OCI-LY7 (cell line): ENCODE results near the gene P2RY4. TPM values are rescaled to one million over a fixed set of nuclear protein-coding genes. Genes with fewer than 3 reads are reported as not detected.
"Not testable (repeated sequence)": the region's sequence is repeated elsewhere in the genome, so short reads cannot be mapped to it uniquely, and the experiment has no call there.

Source experiments
- BruUV-seq: library from RNA; stranded (reverse); fragments of 400-500 nt; replicated peaks from 2 replicates; lab custom pipeline; 2021; lab: Mats Ljungman, UMichigan
- CTCF ChIA-PET: fragments of 300-600 bp; sonication (Branson Sonifier 250); formaldehyde crosslinking; loops from one replicate; lab custom pipeline; 2022; ENCODE audit warnings: antibody characterized with exemption; ENCODE audit not compliant: unreplicated experiment; lab: Charles Lee
- POLR2A ChIA-PET: fragments of 300-600 bp; sonication (Branson Sonifier 250); formaldehyde crosslinking; loops from one replicate; lab custom pipeline; 2022; ENCODE audit warnings: antibody characterized with exemption; lab: Charles Lee
- DNase-seq: peaks from one replicate; pipeline ENCODE4 v3.0.0-alpha.2; 2015; ENCODE audit warnings: low spot score
- H2AFZ ChIP-seq: fragments of 200-600 bp; sonication (generic), shearing (Covaris generic); 2 replicates; pipeline ENCODE4 v1.6.1; 2014; ENCODE audit warnings: mild to moderate bottlenecking, antibody characterized with exemption, low read length, moderate library complexity
- H3K27ac ChIP-seq: fragments of 200-600 bp; sonication (generic); 2 replicates; pipeline ENCODE4 v1.5.1; 2014; ENCODE audit warnings: mixed run types, low read depth, mild to moderate bottlenecking, moderate library complexity, low read length, inconsistent platforms; ENCODE audit not compliant: poor library complexity, severe bottlenecking
- H3K36me3 ChIP-seq: fragments of 200-600 bp; sonication (generic); 2 replicates; pipeline ENCODE4 v1.6.1; 2014; ENCODE audit warnings: mild to moderate bottlenecking, antibody characterized with exemption, low read length, moderate library complexity, mixed read lengths; ENCODE audit not compliant: insufficient read depth
- H3K4me1 ChIP-seq: fragments of 200-600 bp; sonication (generic); 2 replicates; pipeline ENCODE4 v1.5.1; 2014; ENCODE audit warnings: mild to moderate bottlenecking, low read length; ENCODE audit not compliant: insufficient read depth, poor library complexity, severe bottlenecking
- H3K4me2 ChIP-seq: fragments of 200-600 bp; sonication (generic); 2 replicates; pipeline ENCODE4 v1.6.1; 2014; ENCODE audit warnings: mild to moderate bottlenecking, low read length
- H3K4me3 ChIP-seq: fragments of 200-600 bp; sonication (generic); 2 replicates; pipeline ENCODE4 v1.5.1; 2014; ENCODE audit warnings: mild to moderate bottlenecking, low read depth, low read length; ENCODE audit not compliant: poor library complexity, severe bottlenecking
- H3K79me2 ChIP-seq: fragments of 200-600 bp; sonication (generic); 2 replicates; pipeline ENCODE4 v1.6.1; 2016; ENCODE audit warnings: low read depth, mild to moderate bottlenecking, low read length, moderate library complexity, mixed read lengths; ENCODE audit not compliant: insufficient read depth
- H3K9me2 ChIP-seq: fragments of 200-600 bp; sonication (generic); 2 replicates; pipeline ENCODE4 v1.6.1; 2016; ENCODE audit warnings: mild to moderate bottlenecking, low read length, mixed read lengths; ENCODE audit not compliant: insufficient read depth
- H3K9me3 ChIP-seq: fragments of 200-600 bp; sonication (generic); 2 replicates; pipeline ENCODE4 v1.6.1; 2014; ENCODE audit warnings: mild to moderate bottlenecking, mixed run types, low read length, mixed read lengths
- H4K20me1 ChIP-seq: fragments of 200-600 bp; sonication (generic); 2 replicates; pipeline ENCODE4 v1.6.1; 2014; ENCODE audit warnings: mild to moderate bottlenecking, antibody characterized with exemption, low read length, moderate library complexity, mixed read lengths; ENCODE audit not compliant: insufficient read depth
- EZH2phosphoT487 ChIP-seq: fragments of 200-600 bp; sonication (generic); IDR thresholded peaks from 2 replicates; pipeline ENCODE4 v1.6.1; 2018; ENCODE audit warnings: low read depth, borderline replicate concordance, mild to moderate bottlenecking, mixed run types, antibody characterized with exemption, low read length, moderate library complexity, mixed read lengths
- intact Hi-C: fragments of 100-400 bp; cut with micrococcal nuclease; formaldehyde crosslinking; loops from one replicate; pipeline ENCODE4 v1.10.0; 2022; ENCODE audit not compliant: unreplicated experiment
- total RNA-seq, 2 experiments: library from RNA; depleted of rRNA in 1 of 2; stranded (reverse); fragments of >200 nt in 1 of 2; shearing (Covaris generic) in 1 of 2; gene quantifications; 2 replicates each; pipeline ENCODE4 v1.2.3, GENCODE V29; 2014 to 2022
- TF ChIP-seq, protein P1 (sequence below): fragments of 200-600 bp; sonication (generic); conservative IDR thresholded peaks from 2 replicates; pipeline ENCODE4 v1.5.1; 2014; ENCODE audit warnings: mild to moderate bottlenecking, antibody characterized with exemption, low read length, moderate library complexity, mixed read lengths

The P2RY4 gene
- total RNA-seq, 2 experiments from 2014 or later, result 0.16 to 0.21 TPM

DNA sequence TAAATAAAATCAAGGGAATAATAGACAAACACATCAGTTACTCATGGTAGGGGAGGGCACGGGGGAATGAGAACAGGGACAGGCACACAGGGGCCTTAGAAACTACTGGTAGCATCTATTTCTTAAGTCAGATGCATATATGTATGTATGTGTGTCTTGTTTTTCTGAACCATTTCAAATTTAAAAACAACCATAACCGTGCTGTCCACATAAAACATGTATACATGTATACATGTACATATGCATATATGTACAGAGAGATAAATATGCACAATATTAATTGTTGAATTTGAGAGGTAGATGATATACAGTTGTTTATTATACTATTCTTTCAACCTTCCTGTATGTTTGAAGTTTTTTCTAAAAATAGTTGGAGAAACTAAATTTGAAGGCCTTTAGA is 33.3 kb downstream of the P2RY4 start:
- Histone ChIP-seq H2AFZ (no peak overlapping the region), H4K20me1 (no peaks in the 10 kb centered on the region), H3K9me3 (no peaks in the 10 kb centered on the region), H3K4me3 (no peak overlapping the region), H3K79me2 (no peaks in the 10 kb centered on the region), H3K27ac (no peak overlapping the region), H3K4me1 (no peaks in the 10 kb centered on the region), H3K9me2 (no peaks in the 10 kb centered on the region), H3K4me2 (no peak overlapping the region), H3K36me3 (no peaks in the 10 kb centered on the region)
- no TSS peak for BruUV-seq
- no peak for DNase-seq
- TF ChIP-seq, protein P1, sequence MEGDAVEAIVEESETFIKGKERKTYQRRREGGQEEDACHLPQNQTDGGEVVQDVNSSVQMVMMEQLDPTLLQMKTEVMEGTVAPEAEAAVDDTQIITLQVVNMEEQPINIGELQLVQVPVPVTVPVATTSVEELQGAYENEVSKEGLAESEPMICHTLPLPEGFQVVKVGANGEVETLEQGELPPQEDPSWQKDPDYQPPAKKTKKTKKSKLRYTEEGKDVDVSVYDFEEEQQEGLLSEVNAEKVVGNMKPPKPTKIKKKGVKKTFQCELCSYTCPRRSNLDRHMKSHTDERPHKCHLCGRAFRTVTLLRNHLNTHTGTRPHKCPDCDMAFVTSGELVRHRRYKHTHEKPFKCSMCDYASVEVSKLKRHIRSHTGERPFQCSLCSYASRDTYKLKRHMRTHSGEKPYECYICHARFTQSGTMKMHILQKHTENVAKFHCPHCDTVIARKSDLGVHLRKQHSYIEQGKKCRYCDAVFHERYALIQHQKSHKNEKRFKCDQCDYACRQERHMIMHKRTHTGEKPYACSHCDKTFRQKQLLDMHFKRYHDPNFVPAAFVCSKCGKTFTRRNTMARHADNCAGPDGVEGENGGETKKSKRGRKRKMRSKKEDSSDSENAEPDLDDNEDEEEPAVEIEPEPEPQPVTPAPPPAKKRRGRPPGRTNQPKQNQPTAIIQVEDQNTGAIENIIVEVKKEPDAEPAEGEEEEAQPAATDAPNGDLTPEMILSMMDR, result no peak
- no peak for TF ChIP-seq EZH2phosphoT487
- intact Hi-C loops, result no loop called here
- POLR2A ChIA-PET, result interaction anchor here (0.6 kb wide), 1 partner anchor 637 kb away, joined by 4 read pairs; no protein-coding TSS in a partner anchor
- CTCF ChIA-PET, result no interaction called here

DNA sequence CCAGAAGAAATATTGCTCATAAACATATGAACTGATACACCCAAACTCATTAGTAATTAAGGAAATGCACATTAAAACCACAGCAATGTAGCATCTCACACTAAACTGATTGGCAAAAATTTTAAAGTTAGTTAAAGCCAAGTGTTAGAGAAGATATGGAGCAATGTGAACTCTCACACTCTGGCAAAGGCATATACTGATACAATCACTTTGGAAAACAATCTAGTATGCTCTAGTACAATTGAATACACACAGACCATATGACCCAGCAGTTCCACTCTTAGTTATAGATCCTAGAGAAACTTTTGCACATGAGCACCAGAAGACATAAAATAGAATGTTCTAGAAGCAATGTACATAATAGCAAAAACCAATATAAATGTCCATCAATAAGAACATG is 34.0 kb downstream of the P2RY4 start:
- no peaks in the 10 kb centered on the region for H3K9me2 ChIP-seq
- H3K4me1 ChIP-seq, result no peaks in the 10 kb centered on the region
- H3K36me3 ChIP-seq, result no peaks in the 10 kb centered on the region
- TF ChIP-seq, protein P1, result no peak
- no peak for TF ChIP-seq EZH2phosphoT487
- no peaks in the 10 kb centered on the region for H4K20me1 ChIP-seq
- H3K27ac ChIP-seq, result no peak overlapping the region
- no peaks in the 10 kb centered on the region for H3K9me3 ChIP-seq
- no peak overlapping the region for H2AFZ ChIP-seq
- no peaks in the 10 kb centered on the region for H3K79me2 ChIP-seq
- no peak overlapping the region for H3K4me2 ChIP-seq
- no peak overlapping the region for H3K4me3 ChIP-seq
- DNase-seq, result no peak
- intact Hi-C loops, result no loop called here
- BruUV-seq, result no TSS peak
- POLR2A ChIA-PET, result no interaction called here
- CTCF ChIA-PET, result no interaction called here

DNA sequence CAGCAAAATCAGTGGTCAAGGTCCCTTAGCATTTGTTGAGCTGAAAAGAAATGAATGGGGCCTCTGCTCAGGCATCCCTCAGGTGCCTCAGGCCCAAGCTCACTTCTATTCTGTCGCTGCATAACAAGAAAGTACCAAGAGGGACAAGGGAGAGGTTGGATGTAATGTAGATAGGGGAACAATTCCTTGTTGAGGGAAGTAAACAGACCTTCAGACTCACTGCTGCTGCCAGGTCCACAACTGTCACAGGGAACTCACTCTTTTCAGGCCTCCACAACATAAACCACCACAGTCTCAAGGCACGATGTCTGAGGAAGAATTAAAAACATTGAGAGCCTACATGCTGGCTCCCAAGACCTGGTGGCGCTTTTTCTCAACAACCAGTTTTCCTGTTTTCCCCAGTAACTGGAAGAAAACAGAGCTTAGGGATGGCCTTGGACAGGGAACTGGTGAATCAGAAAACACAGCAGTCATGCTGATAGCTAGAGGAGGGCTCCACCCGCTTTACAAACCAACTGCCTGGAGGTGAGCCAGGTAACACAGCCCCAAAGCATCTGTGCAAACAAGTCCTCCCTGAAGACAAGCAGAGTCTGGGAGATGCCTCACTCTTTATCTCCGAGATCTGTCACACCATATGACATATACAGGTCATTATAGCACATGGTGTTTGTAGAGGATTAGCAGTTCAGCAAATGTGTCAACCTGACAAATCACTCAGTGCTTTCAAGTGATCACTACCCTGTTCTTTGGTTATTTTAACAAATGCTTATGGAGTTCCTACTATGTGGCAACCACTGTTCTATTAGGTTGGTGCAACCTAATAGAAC is 39.9 kb downstream of the P2RY4 start:
- CTCF ChIA-PET, result no interaction called here
- Histone ChIP-seq H3K9me3 (no peaks in the 10 kb centered on the region), H3K4me2 (no peak overlapping the region), H3K79me2 (no peaks in the 10 kb centered on the region), H3K4me3 (no peak overlapping the region), H3K27ac (no peak overlapping the region), H3K4me1 (no peaks in the 10 kb centered on the region), H3K9me2 (no peaks in the 10 kb centered on the region), H3K36me3 (no peaks in the 10 kb centered on the region), H4K20me1 (no peaks in the 10 kb centered on the region), H2AFZ (no peak overlapping the region)
- intact Hi-C loops, result no loop called here
- no peak for DNase-seq
- POLR2A ChIA-PET, result no interaction called here
- TF ChIP-seq, protein P1, result no peak
- TF ChIP-seq EZH2phosphoT487, result no peak
- no TSS peak for BruUV-seq

DNA sequence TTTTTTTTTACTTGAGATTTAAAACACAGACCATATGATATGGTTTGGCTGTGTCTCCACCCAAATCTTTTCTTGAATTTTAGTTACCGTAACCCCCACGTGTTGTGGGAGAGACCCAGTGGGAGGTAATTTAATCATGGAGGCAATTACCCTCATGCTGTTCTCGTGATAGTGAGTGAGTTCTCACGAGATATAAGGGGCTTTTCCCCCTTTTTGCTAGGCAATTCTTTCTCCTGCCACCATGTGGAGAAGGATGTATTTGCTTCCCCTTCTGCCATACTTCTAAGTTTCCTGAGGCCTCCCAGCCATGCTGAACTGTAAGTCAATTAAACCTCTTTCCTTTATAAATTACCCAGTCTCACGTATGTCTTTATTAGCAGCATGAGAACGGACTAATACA is 50.4 kb downstream of the P2RY4 start:
- POLR2A ChIA-PET, BruUV-seq, H3K4me3 ChIP-seq, H3K4me1 ChIP-seq, intact Hi-C loops, H3K79me2 ChIP-seq, CTCF ChIA-PET, H2AFZ ChIP-seq, H3K27ac ChIP-seq, H3K4me2 ChIP-seq, H3K9me2 ChIP-seq, H3K36me3 ChIP-seq, H4K20me1 ChIP-seq, DNase-seq, H3K9me3 ChIP-seq: not testable (repeated sequence)
